ENCODE measurements around the gene SH3GL2. TPM values are rescaled to one million over a fixed set of nuclear protein-coding genes. Genes with fewer than 3 reads are reported as not detected.

SH3GL2 gene
- total RNA-seq, 4 donors from 2014 or later, result 0.20 to 0.41 (median 0.32) TPM; not detected in 1

GRCh38 chr9:17622749-17623148, 43.9 kb downstream of the SH3GL2 start:
- no peaks in the 10 kb centered on the region for H3K27me3 ChIP-seq
- H3K4me3 ChIP-seq, result no peak overlapping the region
- intact Hi-C loops (cut with DNase I; ENCODE audit: low total_unique reads), result no loop called here
- no peaks in the 10 kb centered on the region for H3K4me1 ChIP-seq
- TF ChIP-seq EP300 (IDR thresholded peaks at IDR 0.05; ENCODE audit: low read depth) (no peak), CTCF (IDR thresholded peaks at IDR 0.05) (no peak), POLR2AphosphoS5 (IDR thresholded peaks at IDR 0.05) (no peak), POLR2A (IDR thresholded peaks at IDR 0.05) (no peak)
- WGBS, 2 donors (ENCODE audit: low coverage in 1 of 2), result 82 to 90% methylated on average over 3 to 5 of the region's 6 CpGs
- in situ Hi-C loops (cut with MboI; ENCODE audit: low pct_ligation_motif_present in 1 of 4, low pct_unique_long_range_greater_than_20kb in 1 of 4, low sequenced_read_pairs in 3 of 4), result no loop called here
- H3K27ac ChIP-seq, result no peak overlapping the region
- no peak for DNase-seq
- no peaks in the 10 kb centered on the region for H3K36me3 ChIP-seq
- H3K9me3 ChIP-seq, result no peaks in the 10 kb centered on the region

- Histone ChIP-seq H3K4me1 (no peaks in the 10 kb centered on the region), H3K9me3 (no peaks in the 10 kb centered on the region), H3K27me3 (no peaks in the 10 kb centered on the region), H3K36me3 (no peaks in the 10 kb centered on the region), H3K27ac (no peak overlapping the region), H3K4me3 (no peak overlapping the region)
- in situ Hi-C loops (cut with MboI; ENCODE audit: low pct_ligation_motif_present in 1 of 4, low pct_unique_long_range_greater_than_20kb in 1 of 4, low sequenced_read_pairs in 3 of 4), result no loop called here
- TF ChIP-seq EP300 (IDR thresholded peaks at IDR 0.05; ENCODE audit: low read depth), result no peak
- DNase-seq, result no peak
- WGBS, 2 donors (ENCODE audit: low coverage in 1 of 2), result 76 to 86% methylated on average over 5 to 6 of the region's 6 CpGs
- intact Hi-C loops (cut with DNase I; ENCODE audit: low total_unique reads), result no loop called here
Observed at GRCh38 chr9:17623965-17624364, 45.1 kb downstream of the SH3GL2 start.

- Histone ChIP-seq H3K27me3 (no peaks in the 10 kb centered on the region), H3K27ac (no peak overlapping the region), H3K4me1 (no peaks in the 10 kb centered on the region), H3K9me3 (no peaks in the 10 kb centered on the region), H3K36me3 (no peaks in the 10 kb centered on the region), H3K4me3 (no peak overlapping the region)
- in situ Hi-C loops (cut with MboI; ENCODE audit: low pct_ligation_motif_present in 1 of 4, low pct_unique_long_range_greater_than_20kb in 1 of 4, low sequenced_read_pairs in 3 of 4), result no loop called here
- TF ChIP-seq POLR2AphosphoS5 (IDR thresholded peaks at IDR 0.05) (no peak), POLR2A (IDR thresholded peaks at IDR 0.05) (no peak), EP300 (IDR thresholded peaks at IDR 0.05; ENCODE audit: low read depth) (no peak), CTCF (IDR thresholded peaks at IDR 0.05) (no peak)
- no peak for DNase-seq
- intact Hi-C loops (cut with DNase I; ENCODE audit: low total_unique reads), result no loop called here
Observed at GRCh38 chr9:17624571-17624970, 45.7 kb downstream of the SH3GL2 start.

GRCh38 chr9:17625644-17626388, 47.0 kb downstream of the SH3GL2 start:
- Histone ChIP-seq H3K27ac (no peak overlapping the region), H3K4me3 (no peak overlapping the region), H3K4me1 (no peaks in the 10 kb centered on the region), H3K27me3 (no peaks in the 10 kb centered on the region), H3K36me3 (no peaks in the 10 kb centered on the region), H3K9me3 (no peaks in the 10 kb centered on the region)
- no peak for TF ChIP-seq CTCF (IDR thresholded peaks at IDR 0.05)
- no peak for TF ChIP-seq POLR2AphosphoS5 (IDR thresholded peaks at IDR 0.05)
- TF ChIP-seq EP300 (IDR thresholded peaks at IDR 0.05; ENCODE audit: low read depth), result no peak
- no peak for TF ChIP-seq POLR2A (IDR thresholded peaks at IDR 0.05)
- intact Hi-C loops (cut with DNase I; ENCODE audit: low total_unique reads), result no loop called here
- DNase-seq, result no peak
- in situ Hi-C loops (cut with MboI; ENCODE audit: low pct_ligation_motif_present in 1 of 4, low pct_unique_long_range_greater_than_20kb in 1 of 4, low sequenced_read_pairs in 3 of 4), result no loop called here
- WGBS, 2 donors (ENCODE audit: low coverage in 1 of 2), result 54 to 80% methylated on average over 2 to 6 of the region's 6 CpGs

DNA sequence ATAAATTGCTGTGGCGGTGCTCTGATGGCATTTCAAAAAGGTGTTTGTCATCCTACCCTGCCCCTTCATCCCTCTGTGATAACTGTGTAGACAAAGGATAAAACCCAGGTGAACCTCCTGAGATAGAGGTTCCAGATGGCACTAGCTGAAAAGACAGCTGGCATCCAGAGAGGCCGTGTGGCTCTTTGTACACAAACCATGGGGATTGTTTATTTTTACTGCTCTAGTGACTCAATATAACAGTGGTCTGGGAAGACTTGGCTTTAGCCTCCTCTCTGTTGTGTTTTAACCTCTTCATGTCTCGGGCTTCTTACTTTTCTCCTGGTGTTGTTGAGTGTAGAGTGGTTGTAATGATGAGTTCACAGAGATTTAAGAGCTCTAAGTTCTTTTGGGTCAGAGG, 48.8 kb downstream of the SH3GL2 start:
- DNase-seq, result no peak
- H3K4me3 ChIP-seq, result no peak overlapping the region
- no peaks in the 10 kb centered on the region for H3K36me3 ChIP-seq
- TF ChIP-seq EP300 (IDR thresholded peaks at IDR 0.05; ENCODE audit: low read depth) (no peak), POLR2AphosphoS5 (IDR thresholded peaks at IDR 0.05) (peak in 1 of 3 donors; percentile 52)
- H3K27ac ChIP-seq, result no peak overlapping the region
- H3K9me3 ChIP-seq, result no peaks in the 10 kb centered on the region
- H3K27me3 ChIP-seq, result no peaks in the 10 kb centered on the region
- 48 to 69% methylated on average over 2 to 3 of the region's 3 CpGs for WGBS, 2 donors (ENCODE audit: low coverage in 1 of 2)
- no peaks in the 10 kb centered on the region for H3K4me1 ChIP-seq
- intact Hi-C loops (cut with DNase I; ENCODE audit: low total_unique reads) (no loop called here), in situ Hi-C loops (cut with MboI; ENCODE audit: low pct_ligation_motif_present in 1 of 4, low pct_unique_long_range_greater_than_20kb in 1 of 4, low sequenced_read_pairs in 3 of 4) (no loop called here)

All from transverse colon (tissue), 4 donors.